AG04450 (cell line): ENCODE results near the gene COPG1. TPM values are rescaled to one million over a fixed set of nuclear protein-coding genes. Genes with fewer than 3 reads are reported as not detected.

Experiments
- CTCF ChIA-PET: fragments of 300-600, 350-600 bp; formaldehyde crosslinking; extraction: SDS; loops from one replicate; lab custom pipeline; 2022; ENCODE audit warnings: antibody characterized with exemption, inconsistent platforms; lab: Charles Lee
- POLR2A ChIA-PET: fragments of 350-600 bp; formaldehyde crosslinking; extraction: SDS; loops from one replicate; lab custom pipeline; 2021; ENCODE audit warnings: antibody characterized with exemption, inconsistent platforms; lab: Yijun Ruan, JAX
- DNase-seq: peaks from one replicate; pipeline ENCODE4 v3.0.0-alpha.2; 2011; ENCODE audit warnings: low read depth, low spot score
- H3K27ac ChIP-seq: one replicate; pipeline ENCODE4 v1.5.1; 2012; ENCODE audit warnings: low read depth, low read length, control low read depth
- H3K27me3 ChIP-seq: one replicate; pipeline ENCODE4 v1.6.0; 2012; ENCODE audit warnings: low read length; ENCODE audit not compliant: control insufficient read depth, insufficient read depth
- H3K4me3 ChIP-seq: 2 replicates; pipeline ENCODE4 v1.5.1; 2011; ENCODE audit warnings: mild to moderate bottlenecking, low read depth, low read length, control low read depth
- H3K9me3 ChIP-seq: 2 replicates; pipeline ENCODE4 v1.5.1; 2012; ENCODE audit warnings: low read length; ENCODE audit not compliant: control insufficient read depth, insufficient read depth
- CTCF ChIP-seq: IDR thresholded peaks from 2 replicates; pipeline ENCODE4 v1.5.1; 2011; ENCODE audit warnings: low read depth, low read length, control low read depth, inconsistent platforms
- polyA plus RNA-seq: library from polyadenylated mRNA; depleted of rRNA; stranded (reverse); fragments of >200 nt; gene quantifications from 2 replicates; pipeline ENCODE4 v1.2.3, GENCODE V29; 2011

The COPG1 gene
- polyA plus RNA-seq, 1 experiment: 229 TPM

DNA sequence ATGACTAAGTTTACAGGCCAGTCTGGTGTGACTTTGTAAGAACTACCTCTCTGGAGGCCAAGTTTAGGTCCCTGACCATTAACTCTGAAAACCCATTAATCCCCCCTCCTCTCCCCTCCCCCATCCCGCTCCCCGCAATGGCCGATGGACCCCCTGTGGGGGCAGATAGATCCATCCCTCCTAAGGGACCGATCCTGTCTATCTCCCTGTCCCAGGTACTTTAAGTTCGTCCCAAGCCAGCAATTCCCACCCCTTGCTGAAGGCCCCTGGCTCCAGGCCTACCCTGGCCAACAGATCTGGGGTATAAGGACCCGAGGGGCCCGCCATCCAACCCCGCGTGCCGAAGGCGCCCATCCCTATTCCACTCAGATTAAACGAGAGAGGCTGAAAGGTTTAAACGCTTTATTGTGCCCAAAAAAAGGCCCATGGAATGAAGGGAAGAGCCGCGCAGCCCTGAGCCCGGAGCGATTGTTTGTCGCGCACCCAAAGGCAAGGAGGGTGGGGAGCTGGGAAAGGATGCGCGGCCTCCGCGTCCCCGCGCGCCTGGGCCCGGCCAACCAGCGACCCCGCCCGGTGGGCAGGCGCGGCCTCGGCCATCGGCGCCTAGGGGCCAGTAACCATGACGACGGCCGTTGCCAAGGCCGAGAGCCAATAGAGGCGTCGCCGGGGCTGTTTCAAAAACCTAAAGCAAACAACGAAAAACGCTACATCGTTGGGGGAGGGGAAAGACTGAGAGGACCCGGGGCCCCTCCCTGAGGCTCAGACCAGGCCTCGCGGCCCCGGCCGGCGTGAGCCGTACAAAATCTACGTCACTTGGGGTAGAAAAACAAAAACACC lies 65.2 kb downstream of the COPG1 start:
- TF ChIP-seq CTCF: no peak

DNA sequence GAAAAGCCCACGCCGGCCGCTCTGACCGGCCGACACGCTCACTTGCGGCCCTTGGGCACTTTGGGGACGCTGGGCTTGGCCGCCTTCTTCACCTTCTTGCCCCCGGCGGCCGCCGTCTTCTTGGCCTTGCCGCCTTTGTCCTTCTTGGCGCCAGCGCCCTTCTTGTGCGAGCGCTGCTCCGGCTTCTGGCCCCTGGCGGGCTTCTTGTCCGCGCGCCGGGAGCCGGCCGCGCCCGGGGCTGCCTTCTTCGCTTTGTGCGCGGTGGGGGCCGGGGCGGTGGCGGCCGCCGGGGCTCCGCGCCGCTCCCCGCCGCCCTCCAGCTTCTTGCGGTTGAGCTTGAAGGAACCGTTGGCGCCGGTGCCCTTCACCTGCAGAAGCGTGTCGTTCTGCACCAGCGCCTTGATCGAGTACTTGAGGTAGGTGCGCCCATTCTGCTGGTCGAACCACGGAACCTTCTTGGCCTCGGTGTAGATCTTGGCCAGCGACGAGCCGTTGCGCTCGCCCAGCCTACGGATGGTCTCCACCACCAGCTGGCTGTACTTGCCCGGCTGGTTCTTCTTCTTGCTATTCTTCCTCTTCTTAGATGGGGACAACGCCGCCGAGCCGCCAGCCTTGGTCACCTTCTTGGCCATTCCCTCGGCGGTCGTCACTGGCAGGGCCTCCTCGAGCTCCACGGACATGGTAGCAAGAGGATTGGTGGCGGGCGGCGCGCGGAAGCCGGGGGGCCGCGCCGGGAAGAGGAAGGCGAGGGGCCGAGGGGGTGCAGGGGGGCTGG lies 66.0 kb downstream of the COPG1 start:
- Histone ChIP-seq H3K27ac (peak overlapping the region; percentile 47), H3K27me3 (no peaks in the 10 kb centered on the region), H3K9me3 (no peaks in the 10 kb centered on the region; the same call in 1 of the 2 replicates), H3K4me3 (peak overlapping the region; percentile 91)
- no peak for TF ChIP-seq CTCF
- no peak for DNase-seq
- POLR2A ChIA-PET: interaction anchor here (0.6 to 2.4 kb wide), 19 partner anchors 11 to 345 kb away, joined by 3 to 39 read pairs (median 6); partner anchors contain the start of genes HMCES, IFT122, MBD4 and RAB43
- CTCF ChIA-PET: interaction anchor here (0.5 to 1.8 kb wide), 10 partner anchors 11 to 262 kb away, joined by 3 to 11 read pairs (median 4); no protein-coding TSS in a partner anchor

More for the DNA sequence above, 65.2 kb downstream of the COPG1 start:
- peak overlapping the region; percentile 91 for H3K4me3 ChIP-seq
- no peaks in the 10 kb centered on the region for H3K27me3 ChIP-seq
- DNase-seq: no peak
- ChIA-PET CTCF (no interaction called here), POLR2A (interaction anchor here (1.6 to 2.4 kb wide), 3 partner anchors 36 to 193 kb away, joined by 8 to 39 read pairs (median 11); partner anchors contain the start of genes HMCES and RAB43)
- no peaks in the 10 kb centered on the region; the same call in 1 of the 2 replicates for H3K9me3 ChIP-seq
- H3K27ac ChIP-seq: no peak overlapping the region

DNA sequence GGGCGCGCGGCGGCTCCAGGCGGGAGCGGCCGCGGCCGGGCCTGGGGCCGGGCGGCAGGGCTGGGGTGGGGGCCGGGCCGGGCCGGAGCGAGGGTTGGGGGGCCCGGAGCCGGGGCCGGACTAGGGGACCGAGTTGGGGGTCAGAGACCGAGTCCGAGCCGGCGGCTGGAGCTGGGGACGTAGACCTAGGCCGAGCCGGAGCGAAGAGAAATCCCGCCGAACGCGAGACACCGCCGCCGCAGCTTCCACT lies 66.5 kb downstream of the COPG1 start:
- Histone ChIP-seq H3K27me3 (no peaks in the 10 kb centered on the region), H3K4me3 (peak overlapping the region; percentile 91), H3K27ac (peak overlapping the region; percentile 77), H3K9me3 (no peaks in the 10 kb centered on the region; the same call in 1 of the 2 replicates)
- DNase-seq: no peak
- TF ChIP-seq CTCF: no peak
- CTCF ChIA-PET: interaction anchor here (0.5 to 1.8 kb wide), 15 partner anchors 11 to 263 kb away, joined by 3 to 11 read pairs (median 4); partner anchors contain the start of gene HMCES
- POLR2A ChIA-PET: interaction anchor here (0.6 to 2.4 kb wide), 22 partner anchors 11 to 346 kb away, joined by 3 to 39 read pairs (median 5); partner anchors contain the start of genes HMCES, IFT122, MBD4 and RAB43

DNA sequence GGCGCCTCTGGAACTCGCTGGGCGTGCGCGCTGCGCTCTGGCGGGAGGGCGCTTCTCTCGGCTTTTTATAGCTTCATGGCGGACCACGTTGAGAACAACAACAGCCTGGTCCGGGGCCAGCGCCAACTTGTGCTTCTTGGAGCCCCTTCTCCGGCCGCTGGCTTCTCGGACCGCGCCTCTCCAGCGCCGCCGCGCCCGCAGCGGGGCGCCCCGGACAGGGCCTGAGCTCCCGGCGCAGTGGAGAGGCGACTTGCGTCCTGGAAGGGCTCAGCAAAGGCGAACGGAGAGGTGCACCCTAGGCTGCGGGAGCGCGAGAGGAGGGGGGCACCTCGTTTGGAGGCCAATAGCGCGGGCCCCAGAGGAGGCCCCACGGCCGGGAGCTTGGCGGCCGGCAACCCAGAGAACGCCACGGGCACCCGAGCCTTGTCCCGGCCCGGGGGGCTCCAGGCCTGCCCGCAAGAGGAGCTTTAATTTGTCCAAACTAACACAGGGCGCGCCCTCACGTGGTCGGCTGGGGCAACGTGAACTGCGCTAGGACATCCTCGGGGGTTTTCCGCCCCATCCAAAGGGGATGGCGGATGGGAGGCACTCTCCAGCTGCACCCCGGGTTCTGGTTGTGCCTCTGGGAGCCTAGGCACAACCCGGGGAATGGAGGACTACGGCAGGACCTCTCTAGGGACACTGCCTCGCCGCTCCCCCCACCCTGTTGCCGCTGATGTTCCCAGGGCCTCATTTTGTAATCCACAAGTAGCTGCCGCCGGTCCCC lies 67.0 kb downstream of the COPG1 start:
- ChIA-PET CTCF (interaction anchor here (0.5 to 1.8 kb wide), 18 partner anchors 12 to 263 kb away, joined by 3 to 11 read pairs (median 4); partner anchors contain the start of gene HMCES), POLR2A (interaction anchor here (0.6 to 2.4 kb wide), 23 partner anchors 10 to 346 kb away, joined by 3 to 39 read pairs (median 5); partner anchors contain the start of genes HMCES, IFT122, MBD4 and RAB43)
- Histone ChIP-seq H3K4me3 (peak overlapping the region; percentile 91), H3K27ac (peak overlapping the region; percentile 77), H3K27me3 (no peaks in the 10 kb centered on the region), H3K9me3 (no peaks in the 10 kb centered on the region; the same call in 1 of the 2 replicates)
- TF ChIP-seq CTCF: peak; percentile 54
- no peak for DNase-seq
